Hair follicular keratinocyte (primary cell): Measurements from ENCODE around the gene OR8J3. TPM values are rescaled to one million over a fixed set of nuclear protein-coding genes. Genes with fewer than 3 reads are reported as not detected.

Source experiments
- total RNA-seq: library from RNA; depleted of rRNA; stranded (reverse); fragments of >200 nt; gene quantifications from 2 replicates; pipeline ENCODE4 v1.2.3, GENCODE V29; 2015

Gene OR8J3
- not detected in 2 replicates for total RNA-seq

GRCh38 chr11:56140151-56140661 is at the start of gene OR8J3:
OR8J3 (minus strand) TSS chr11:56140201; CDS start chr11:56137718, 2,483 bp downstream.

GRCh38 chr11:56176318-56176717 is 36.3 kb upstream of the OR8J3 start, which contains the start of gene OR5J2:
OR5J2 (plus strand) TSS chr11:56176618; CDS start chr11:56176618, 0 bp downstream.

GRCh38 chr11:56160217-56160616 is 20.2 kb upstream of the OR8J3 start, which contains the start of gene OR8K5:
OR8K5 (minus strand) TSS chr11:56160317; CDS start chr11:56160317, 0 bp downstream.

GRCh38 chr11:56122073-56122472 is 17.9 kb downstream of the OR8J3 start, which contains the start of gene OR8H3:
OR8H3 (plus strand) TSS chr11:56122373; CDS start chr11:56122373, 0 bp downstream.

GRCh38 chr11:56103210-56103737 is 36.7 kb downstream of the OR8J3 start, which contains the start of gene OR8H2:
OR8H2 (plus strand) TSS chr11:56103687; CDS start chr11:56105043, 1,356 bp downstream.

GRCh38 chr11:56093008-56093407 is 47.0 kb downstream of the OR8J3 start, which contains the start of gene OR8I2:
OR8I2 (plus strand) TSS chr11:56093308; CDS start chr11:56093308, 0 bp downstream.

Other genes starting within 250 kb of the OR8J3 start
- not detected in 2 replicates for gene OR5W2, start 225.6 kb downstream of the OR8J3 start, total RNA-seq
- gene OR5I1, start 203.8 kb downstream of the OR8J3 start, total RNA-seq = not detected in 2 replicates
- gene OR10AG1, start 170.3 kb downstream of the OR8J3 start, total RNA-seq = not detected in 2 replicates
- gene OR5F1, start 145.6 kb downstream of the OR8J3 start, total RNA-seq = not detected in 2 replicates
- not detected in 2 replicates for gene OR5AS1, start 112.5 kb downstream of the OR8J3 start, total RNA-seq
- not detected in 2 replicates for gene OR8I2, start 46.9 kb downstream of the OR8J3 start, total RNA-seq
- not detected in 2 replicates for gene OR8H2, start 36.5 kb downstream of the OR8J3 start, total RNA-seq
- gene OR8H3, start 17.8 kb downstream of the OR8J3 start, total RNA-seq = not detected in 2 replicates
- not detected in 2 replicates for gene OR8K5, start 20.1 kb upstream of the OR8J3 start, total RNA-seq
- not detected in 2 replicates for gene OR5J2, start 36.4 kb upstream of the OR8J3 start, total RNA-seq
- not detected in 2 replicates for gene OR5T2, start 94.1 kb upstream of the OR8J3 start, total RNA-seq
- not detected in 2 replicates for gene OR5T3, start 112.1 kb upstream of the OR8J3 start, total RNA-seq
- not detected in 2 replicates for gene OR5T1, start 134.0 kb upstream of the OR8J3 start, total RNA-seq
- gene OR8H1, start 152.1 kb upstream of the OR8J3 start, total RNA-seq = not detected in 2 replicates
- gene OR8K3, start 174.9 kb upstream of the OR8J3 start, total RNA-seq = not detected in 2 replicates
- gene OR8K1, start 205.8 kb upstream of the OR8J3 start, total RNA-seq = not detected in 2 replicates
- gene OR8J1, start 214.1 kb upstream of the OR8J3 start, total RNA-seq = not detected in 2 replicates
- gene OR8U1, start 235.4 kb upstream of the OR8J3 start, total RNA-seq = not detected in 2 replicates